GM19025 (cell line): ENCODE measurements around the gene GABRD.

Experiments used
- ATAC-seq: cut with Tn5 transposase; IDR thresholded peaks from one replicate; pipeline ENCODE4 v1.9.1; 2021; ENCODE audit warnings: mild to moderate bottlenecking, low read depth, moderate library complexity; ENCODE audit not compliant: unreplicated experiment

Gene GABRD

DNA sequence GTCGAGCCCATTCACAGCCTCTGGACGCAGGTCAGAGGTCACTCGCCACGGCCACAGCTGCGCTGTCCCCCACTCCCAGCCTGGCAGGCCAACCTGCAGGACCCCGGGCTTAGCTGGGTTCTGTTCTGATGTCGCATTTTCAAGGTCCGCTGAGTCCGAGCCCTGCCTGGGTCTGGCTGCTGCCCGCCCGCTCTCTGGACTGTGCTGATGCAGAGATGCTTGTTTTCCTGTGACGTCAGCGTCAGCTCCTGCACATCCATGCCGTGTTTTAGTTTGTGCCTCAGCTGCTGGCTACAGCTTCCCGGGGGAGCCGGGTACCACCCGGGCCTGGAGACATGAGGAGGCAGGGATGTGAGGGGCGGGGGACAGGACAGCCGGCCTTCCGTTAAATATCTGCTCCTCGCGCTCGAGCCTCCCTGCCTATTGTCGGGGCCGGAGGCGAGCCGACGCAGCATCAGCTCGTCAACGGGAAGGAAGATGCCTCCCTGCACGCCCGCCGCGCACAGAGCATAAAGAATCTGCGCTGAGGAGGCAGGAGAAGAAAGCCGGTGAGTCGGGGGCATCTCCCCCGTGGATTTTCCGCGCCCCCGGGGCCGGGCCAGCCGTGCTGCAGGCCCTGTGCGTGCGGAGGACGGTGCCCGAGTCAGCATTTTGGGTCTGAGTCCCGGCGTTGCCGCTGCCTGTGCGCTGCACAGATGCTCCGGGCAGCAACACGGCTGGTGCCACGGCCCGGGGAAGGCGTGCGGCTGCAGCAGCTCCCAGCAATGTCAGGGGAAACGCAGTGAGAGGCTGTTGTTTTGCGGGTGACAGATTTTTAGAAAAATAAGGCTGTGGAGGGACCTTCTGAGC is 54.5 kb downstream of the GABRD start:
- ATAC-seq: no peak

- no peak for ATAC-seq
Measured at GRCh38 chr1:2074396-2074795, 55.3 kb downstream of the GABRD start.

GRCh38 chr1:2074944-2075740 is 56.0 kb downstream of the GABRD start:
- no peak for ATAC-seq

GRCh38 chr1:2076826-2077225 is 57.7 kb downstream of the GABRD start:
- no peak for ATAC-seq

GRCh38 chr1:2078170-2078569 is 59.0 kb downstream of the GABRD start:
- no peak for ATAC-seq

DNA sequence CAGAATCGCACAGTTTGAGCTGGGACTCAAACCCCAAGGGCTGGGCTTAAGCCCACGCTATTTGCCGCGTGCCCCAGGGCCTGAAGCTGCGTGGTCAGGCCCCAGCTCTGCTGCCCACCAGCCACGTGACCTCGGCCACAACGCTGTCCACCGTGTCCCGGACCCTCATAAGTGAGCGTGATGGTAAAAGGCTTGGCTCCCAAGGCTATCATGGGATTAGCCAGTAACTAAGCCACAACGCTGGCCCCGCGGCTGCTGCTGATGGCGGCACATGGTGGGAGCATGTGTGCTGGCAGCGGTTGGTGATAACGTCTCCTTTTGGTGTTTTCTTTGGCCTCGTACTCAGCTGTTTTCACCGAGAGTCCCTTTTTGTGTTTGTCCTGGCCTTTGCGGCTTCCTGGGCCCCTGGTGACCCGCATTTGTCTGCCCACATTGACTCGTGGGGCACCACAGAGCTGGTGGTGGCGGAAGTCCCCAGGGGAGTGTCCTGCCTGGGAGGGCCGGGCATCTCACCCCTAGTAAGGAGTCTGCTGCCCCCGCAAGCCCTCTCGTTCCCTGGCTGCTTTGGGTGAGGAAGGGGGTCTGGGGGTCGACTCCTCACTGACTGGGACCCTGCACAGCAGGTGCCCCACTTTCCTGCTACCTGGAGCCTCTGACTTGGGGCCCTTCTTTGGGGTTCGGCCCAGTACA is 60.4 kb downstream of the GABRD start:
- ATAC-seq: no peak

- no peak for ATAC-seq
Measured at GRCh38 chr1:2080140-2080539, 61.0 kb downstream of the GABRD start.
